Ecto neural progenitor cell (in vitro differentiated cells): ENCODE data around the gene SCML2.
"Not testable (repeated sequence)": the region's sequence is repeated elsewhere in the genome, so short reads cannot be mapped to it uniquely, and the experiment has no call there.

Source experiments
- DNase-seq: peaks from one replicate; pipeline ENCODE4 v3.0.0-alpha.2; 2018; ENCODE audit warnings: low spot score

SCML2 gene

GRCh38 chrX:18354369-18355223, at the start of gene SCML2:
Gene SCML2 (minus strand): TSS chrX:18354688. CDS start chrX:18334071, 20,617 bp downstream.
- DNase-seq: peak; percentile 72

DNA sequence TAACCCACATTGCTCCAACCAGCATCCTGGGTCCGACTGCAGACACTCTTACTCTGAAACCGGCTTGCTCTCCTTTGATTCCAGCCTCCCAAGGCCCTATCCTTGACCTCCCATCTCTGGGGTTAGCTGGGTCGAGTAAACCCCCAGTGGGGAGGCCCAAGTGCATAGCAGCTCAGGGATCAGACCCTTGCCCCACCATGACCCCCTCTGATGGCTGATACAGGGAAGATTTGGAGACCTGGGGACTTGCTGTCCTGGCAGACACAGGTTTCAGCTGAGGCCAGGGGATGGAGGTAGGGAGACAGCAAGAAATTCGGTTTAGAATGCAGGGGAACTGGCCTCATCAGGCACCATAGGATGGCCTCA, 47.3 kb upstream of the SCML2 start:
- DNase-seq: no peak

DNA sequence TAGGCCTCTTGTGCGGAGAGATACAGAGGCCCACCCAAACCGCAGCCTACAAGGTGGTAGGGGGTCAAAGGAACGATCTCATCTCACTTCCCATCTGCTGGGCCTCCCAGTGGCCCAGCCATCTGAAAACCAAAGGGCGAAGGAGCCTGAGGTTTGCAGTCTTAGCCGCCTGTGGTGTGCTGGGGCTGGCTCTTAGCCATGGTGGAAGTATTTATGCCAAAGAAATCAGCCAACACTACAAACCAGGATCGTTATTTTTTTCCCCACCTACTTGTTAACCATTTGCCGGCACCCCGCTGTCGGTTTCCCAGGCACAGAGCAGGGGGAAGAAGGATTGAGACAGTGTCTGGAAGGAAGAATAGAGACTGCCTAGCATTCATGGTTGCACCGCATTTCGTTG, 40.0 kb upstream of the SCML2 start:
- DNase-seq: no peak

GRCh38 chrX:18390941-18391538, 36.6 kb upstream of the SCML2 start:
- peak; percentile 65 for DNase-seq

DNA sequence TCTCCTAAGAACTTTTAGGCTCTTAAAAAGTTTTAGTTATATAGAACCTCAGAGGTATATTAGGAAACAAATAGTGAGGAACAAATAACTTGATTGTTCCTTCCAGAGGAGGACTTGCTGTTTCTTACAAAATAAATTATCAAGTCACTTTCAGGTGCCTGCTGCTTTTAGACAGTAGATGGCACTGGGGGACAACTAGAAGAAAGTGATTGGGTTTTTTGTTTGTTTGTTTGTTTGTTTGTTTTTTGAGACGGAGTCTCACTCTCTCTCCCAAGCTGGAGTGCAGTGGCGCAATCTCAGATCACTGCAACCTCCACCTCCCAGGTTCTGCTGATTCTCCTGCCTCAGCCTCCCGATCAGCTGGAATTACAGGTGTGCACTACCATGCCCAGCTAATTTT, 35.5 kb upstream of the SCML2 start:
- no peak for DNase-seq

DNA sequence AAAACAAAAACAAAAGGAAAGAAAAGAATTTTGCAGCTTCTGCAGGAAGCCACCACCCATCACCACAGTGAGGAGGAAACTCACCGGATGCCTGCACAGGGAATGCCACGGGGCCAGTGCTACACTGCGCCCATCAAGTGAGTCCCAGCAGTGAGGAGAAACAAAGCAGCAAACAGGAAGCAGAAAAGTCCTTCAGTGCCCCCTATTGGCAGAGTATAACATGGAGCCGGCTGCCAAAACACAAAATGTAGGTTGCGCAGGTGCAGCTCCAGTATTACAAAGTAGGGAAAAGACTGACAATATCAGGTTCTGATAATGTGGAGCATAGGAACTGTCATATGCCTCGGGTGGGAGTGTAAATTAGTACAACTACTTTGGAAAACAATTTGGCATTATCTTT, 23.3 kb upstream of the SCML2 start:
- DNase-seq: no peak

GRCh38 chrX:18375131-18375805, 20.8 kb upstream of the SCML2 start:
- DNase-seq: not testable (repeated sequence)

- DNase-seq: not testable (repeated sequence)
Measured at GRCh38 chrX:18369096-18369495, 14.6 kb upstream of the SCML2 start.

DNA sequence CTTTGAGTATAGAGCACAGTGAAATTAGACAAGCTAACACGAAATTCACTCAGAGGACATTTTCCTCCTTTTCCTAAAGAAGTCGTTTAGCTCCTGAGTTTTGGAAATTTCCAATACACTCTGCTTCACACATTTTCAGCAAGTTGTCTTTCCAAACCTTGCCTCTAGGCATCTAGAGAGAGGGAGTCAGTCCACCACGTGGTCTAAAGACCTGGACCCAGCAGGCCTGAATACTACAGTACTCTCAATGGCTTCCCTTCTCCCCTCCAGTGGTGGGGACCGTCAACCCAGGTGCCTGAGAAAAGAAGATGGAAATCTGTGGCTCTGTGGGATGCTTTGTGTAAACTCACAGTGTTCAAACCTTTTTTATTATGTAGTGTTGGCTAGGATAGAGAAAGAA, 13.9 kb upstream of the SCML2 start:
- no peak for DNase-seq

DNA sequence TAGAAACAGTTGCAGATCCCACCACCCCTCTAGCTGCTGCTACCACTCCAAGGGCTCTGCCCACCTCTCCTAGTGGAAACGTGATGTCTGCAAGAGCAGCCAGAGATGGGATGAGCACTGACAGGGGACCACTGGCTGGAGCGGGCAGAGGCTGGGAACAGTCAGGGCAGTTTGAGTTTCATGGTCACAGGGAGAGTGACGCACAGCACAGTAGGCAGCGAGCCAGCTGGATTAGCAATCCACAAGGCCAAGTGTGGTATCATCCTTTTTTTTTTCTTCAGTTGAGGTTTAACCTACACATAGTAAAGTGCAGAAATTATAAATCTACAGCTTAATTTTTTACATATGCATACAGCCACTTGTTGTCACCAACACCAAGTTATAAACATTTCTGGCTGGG, 6.4 kb upstream of the SCML2 start:
- no peak for DNase-seq

GRCh38 chrX:18353931-18354368, 538 bp downstream of the SCML2 start:
- peak; percentile 59 for DNase-seq

DNA sequence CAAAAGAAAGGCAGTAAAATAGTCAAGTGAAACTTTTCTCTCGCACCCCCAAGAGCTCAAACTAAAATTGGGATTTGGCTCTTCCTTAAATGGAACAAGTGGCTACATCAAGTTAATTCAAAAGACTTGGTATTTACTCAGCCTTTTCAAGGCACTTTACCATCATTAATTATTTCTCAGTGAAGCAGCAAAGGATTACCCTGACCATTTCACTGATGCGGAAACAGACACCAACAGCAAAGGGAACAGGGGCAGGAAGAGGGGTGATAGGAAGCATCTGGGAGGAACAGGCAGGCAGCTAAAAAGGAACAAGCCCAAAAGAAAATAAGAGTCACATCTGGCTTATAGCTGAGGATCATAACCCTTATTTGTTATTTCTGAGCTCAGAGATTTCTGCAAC, 2.7 kb downstream of the SCML2 start:
- no peak for DNase-seq

GRCh38 chrX:18348047-18348446, 6.4 kb downstream of the SCML2 start:
- no peak for DNase-seq

DNA sequence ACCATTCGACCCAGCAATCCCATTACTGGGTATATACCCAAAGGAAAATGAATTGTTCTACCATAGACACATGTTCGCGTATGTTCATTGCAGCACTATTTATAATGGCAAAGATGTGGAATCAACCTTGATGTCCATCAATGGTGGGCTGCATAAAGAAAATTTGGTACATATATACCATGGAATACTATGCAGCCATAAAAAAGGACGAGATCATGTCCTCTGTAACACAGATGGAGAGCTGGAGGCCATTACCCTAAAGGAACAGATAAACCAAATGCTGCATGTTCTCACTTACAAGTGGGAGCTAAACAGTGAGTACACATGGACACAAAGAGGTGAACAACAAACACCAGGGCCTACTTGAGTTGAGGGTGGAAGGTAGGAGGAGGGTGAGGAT, 45.1 kb downstream of the SCML2 start:
- DNase-seq: no peak

GRCh38 chrX:18297251-18297650, 57.2 kb downstream of the SCML2 start:
- DNase-seq: no peak

DNA sequence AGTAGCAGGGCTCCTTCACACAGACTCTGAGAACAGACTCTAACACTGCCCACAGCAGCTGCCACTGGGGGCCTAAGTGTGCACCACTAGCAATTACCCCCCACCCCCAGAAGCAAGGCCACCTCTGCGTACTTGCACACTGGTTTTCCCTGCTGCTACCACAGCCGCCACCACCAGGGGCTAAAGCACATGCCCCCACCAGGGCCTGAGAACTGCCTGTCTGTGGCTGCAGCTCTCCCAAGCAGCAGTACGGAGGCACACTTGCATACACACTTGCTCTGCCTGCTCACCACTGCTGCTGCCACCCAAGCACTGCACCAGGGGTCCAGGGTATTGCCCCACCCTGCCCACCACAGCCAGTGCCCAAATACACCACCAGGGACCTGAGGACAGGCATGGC, 59.6 kb downstream of the SCML2 start:
- peak; percentile 39 for DNase-seq

DNA sequence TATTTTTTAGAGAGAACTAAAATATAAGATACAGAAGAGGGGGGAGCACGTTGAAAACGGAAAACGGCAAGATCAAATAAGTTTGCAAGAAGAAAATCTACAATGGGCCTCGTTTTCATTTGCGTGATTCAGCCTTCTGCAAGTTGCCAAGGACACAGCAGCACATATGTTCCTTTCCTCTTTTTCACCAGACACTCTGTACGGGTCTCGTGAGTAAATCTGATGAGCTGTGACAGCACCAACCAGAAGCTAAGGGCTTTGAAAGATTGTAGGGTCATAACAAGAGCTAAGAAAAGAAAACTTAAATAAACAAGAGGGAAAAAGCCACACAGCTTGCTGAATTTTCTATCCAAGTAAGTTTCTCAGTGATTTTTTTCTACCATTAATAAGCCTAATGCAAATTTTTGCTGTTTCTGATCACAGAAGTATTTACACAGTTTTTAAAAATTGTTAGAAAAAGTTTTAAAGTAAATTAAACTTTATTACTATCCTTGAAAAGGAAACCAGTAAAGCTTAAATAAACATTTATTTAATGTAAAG, 63.4 kb downstream of the SCML2 start:
- DNase-seq: no peak

- DNase-seq: no peak
Measured at GRCh38 chrX:18290200-18290599, 64.3 kb downstream of the SCML2 start.

DNA sequence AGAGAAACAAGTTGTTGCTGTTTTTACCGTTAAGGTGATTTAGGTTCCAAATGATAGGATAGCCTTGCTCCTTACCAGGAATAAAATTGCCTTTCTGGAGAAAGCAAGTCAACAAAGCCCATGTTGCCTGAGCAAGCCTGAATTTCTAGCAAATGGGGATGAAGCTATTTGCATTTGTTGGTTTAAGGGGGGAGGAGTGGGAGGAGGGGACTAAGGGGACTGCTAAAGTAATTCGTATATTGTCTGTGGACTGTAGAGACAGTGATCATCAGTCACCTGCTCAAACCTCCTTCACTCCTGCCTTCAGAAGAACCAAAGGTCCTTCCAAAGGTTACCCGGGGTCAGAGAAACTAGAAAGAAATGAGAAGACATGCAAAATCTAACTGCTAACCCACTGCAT, 65.8 kb downstream of the SCML2 start:
- no peak for DNase-seq

DNA sequence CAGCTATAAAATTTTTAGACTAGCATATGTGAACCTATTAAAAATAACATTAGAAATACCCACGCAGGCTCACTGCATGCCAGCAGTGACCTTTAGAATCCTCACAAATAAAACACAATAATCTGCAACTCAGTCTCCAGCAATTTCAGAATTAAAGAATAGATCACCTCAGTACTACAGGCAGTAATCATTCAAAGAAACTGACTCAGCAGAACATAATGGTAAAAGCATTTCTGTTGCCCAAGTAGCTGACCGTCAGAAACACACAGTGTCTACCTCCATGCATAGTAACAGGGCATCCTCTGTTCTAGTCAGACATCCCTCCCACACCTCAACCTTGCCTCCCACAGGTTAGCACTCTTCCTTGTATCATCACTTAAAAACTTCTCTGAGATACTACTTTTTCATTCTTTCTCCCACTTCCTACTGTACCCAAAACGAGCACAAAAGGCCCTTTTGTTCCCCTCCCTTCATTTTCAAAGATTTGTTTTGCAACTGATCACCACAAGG, 68.1 kb downstream of the SCML2 start:
- DNase-seq: no peak

DNA sequence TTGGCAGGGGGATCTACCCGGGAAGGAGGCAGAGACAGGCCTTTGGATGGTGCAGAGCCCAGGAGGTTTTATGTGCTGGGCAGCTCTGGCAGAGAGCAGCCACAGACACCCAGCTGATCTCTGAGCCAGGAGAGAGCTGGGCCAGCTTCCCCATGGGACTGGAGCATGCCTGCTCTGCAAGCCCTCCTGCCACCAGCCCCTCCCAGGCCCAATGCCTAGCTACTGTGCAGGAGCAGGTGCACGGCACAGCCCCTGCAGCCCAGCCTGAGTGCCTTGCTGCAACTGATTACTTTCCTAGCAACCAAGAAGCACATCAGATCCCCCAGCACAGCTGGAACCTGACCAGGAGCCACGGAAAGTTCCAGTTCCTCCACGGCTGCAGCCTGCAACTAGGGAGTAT, 76.0 kb downstream of the SCML2 start:
- no peak for DNase-seq

DNA sequence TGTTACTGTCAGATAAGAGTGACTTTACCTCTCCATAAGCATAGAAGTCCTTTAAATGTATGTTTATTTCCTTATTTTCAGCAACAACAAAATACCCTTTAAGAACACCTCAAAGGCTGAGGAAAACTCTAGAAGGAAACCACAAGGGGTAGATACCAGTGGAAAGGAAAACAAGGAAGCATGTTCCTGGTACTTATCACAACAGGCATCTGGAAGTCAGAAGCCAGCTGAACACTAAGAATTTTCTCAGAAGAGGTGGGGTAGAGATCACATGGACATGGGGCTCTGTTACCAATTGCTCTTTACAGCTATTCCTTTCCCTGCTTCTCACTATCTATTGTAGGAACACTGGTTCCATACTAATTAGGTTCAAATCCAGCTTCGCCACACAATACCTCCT, 82.3 kb downstream of the SCML2 start:
- no peak for DNase-seq

DNA sequence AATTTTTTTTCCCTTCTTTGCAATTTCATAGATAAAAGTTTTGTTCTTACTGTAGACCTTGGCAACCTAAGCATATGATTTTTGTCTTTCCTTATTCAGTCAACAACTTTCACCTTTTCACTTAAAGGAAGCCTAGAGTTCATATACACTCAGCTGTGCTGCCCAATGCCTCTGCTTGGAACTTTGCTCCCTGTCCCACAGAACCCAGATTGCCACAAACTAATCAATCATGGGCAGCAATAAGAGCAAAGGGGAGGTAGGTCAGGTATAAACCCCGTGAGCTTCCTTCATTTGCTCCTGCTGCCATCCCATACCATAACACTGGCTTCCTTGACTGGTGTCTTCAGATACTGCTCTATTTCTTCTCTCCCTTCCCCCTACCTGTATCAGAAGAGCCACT, 82.8 kb downstream of the SCML2 start:
- DNase-seq: no peak
